Neural crest cell (in vitro differentiated cells): ENCODE measurements around the gene TRIP11. TPM values are rescaled to one million over a fixed set of nuclear protein-coding genes. Genes with fewer than 3 reads are reported as not detected.
A peak's percentile ranks its signal among the peaks of the same experiment; 100 is the strongest.

Source experiments
- DNase-seq: peaks from one replicate; pipeline ENCODE4 v3.0.0; 2021; ENCODE audit warnings: low read depth, mixed read lengths, low spot score
- H3K27ac Mint-ChIP-seq: one replicate; pipeline ENCODE4 v1.8.0; 2021; ENCODE audit warnings: mild to moderate bottlenecking, mixed read lengths; ENCODE audit not compliant: unreplicated experiment
- H3K27me3 Mint-ChIP-seq: 2 replicates; pipeline ENCODE4 v1.8.0; 2021; ENCODE audit warnings: low read depth, mild to moderate bottlenecking, mixed read lengths
- H3K36me3 Mint-ChIP-seq: 2 replicates; pipeline ENCODE4 v1.8.0; 2021; ENCODE audit warnings: low read depth, mild to moderate bottlenecking, mixed read lengths
- H3K4me1 Mint-ChIP-seq: 2 replicates; pipeline ENCODE4 v1.8.0; 2021; ENCODE audit warnings: mixed read lengths
- H3K4me3 Mint-ChIP-seq: one replicate; pipeline ENCODE4 v1.8.0; 2021; ENCODE audit warnings: mild to moderate bottlenecking, mixed read lengths
- H3K9me3 Mint-ChIP-seq: 2 replicates; pipeline ENCODE4 v1.8.0; 2021; ENCODE audit warnings: mixed read lengths
- CTCF ChIP-seq: fragments of 200-600 bp; sonication (generic); conservative IDR thresholded peaks from 2 replicates; pipeline ENCODE4 v1.5.0; 2021; ENCODE audit warnings: antibody characterized with exemption, mild to moderate bottlenecking
- total RNA-seq: library from RNA; stranded (reverse); gene quantifications from 2 replicates; pipeline ENCODE4 v1.2.1, GENCODE V29; 2021

Gene TRIP11
- total RNA-seq, 1 donor from 2014 or later, result 41.3 TPM

- Mint-ChIP-seq H3K9me3 (no peaks in the 10 kb centered on the region), H3K36me3 (no peaks in the 10 kb centered on the region), H3K4me3 (no peak overlapping the region), H3K27me3 (no peaks in the 10 kb centered on the region), H3K27ac (no peak overlapping the region), H3K4me1 (peaks cover 40% of the 10 kb centered on the region)
- DNase-seq, result no peak
- no peak for TF ChIP-seq CTCF
Measured at GRCh38 chr14:92041203-92041602, 1.3 kb upstream of the TRIP11 start.

GRCh38 chr14:92040431-92041051 lies 682 bp upstream of the TRIP11 start:
- H3K27ac Mint-ChIP-seq, result peak overlapping the region; percentile 99
- no peaks in the 10 kb centered on the region for H3K36me3 Mint-ChIP-seq
- no peak for TF ChIP-seq CTCF
- no peak for DNase-seq
- no peaks in the 10 kb centered on the region for H3K9me3 Mint-ChIP-seq
- H3K4me1 Mint-ChIP-seq, result peaks cover 40% of the 10 kb centered on the region
- H3K27me3 Mint-ChIP-seq, result no peaks in the 10 kb centered on the region
- H3K4me3 Mint-ChIP-seq, result peak overlapping the region; percentile 98

GRCh38 chr14:92039063-92039718 lies 668 bp downstream of the TRIP11 start:
- peak overlapping the region; percentile 99 for H3K27ac Mint-ChIP-seq
- no peaks in the 10 kb centered on the region for H3K9me3 Mint-ChIP-seq
- DNase-seq, result no peak
- no peaks in the 10 kb centered on the region for H3K36me3 Mint-ChIP-seq
- H3K4me3 Mint-ChIP-seq, result peak overlapping the region; percentile 98
- TF ChIP-seq CTCF, result no peak
- H3K27me3 Mint-ChIP-seq, result no peaks in the 10 kb centered on the region
- H3K4me1 Mint-ChIP-seq, result peaks cover 40% of the 10 kb centered on the region

GRCh38 chr14:92037989-92038388 lies 1.9 kb downstream of the TRIP11 start:
- Mint-ChIP-seq H3K9me3 (no peaks in the 10 kb centered on the region), H3K27ac (no peak overlapping the region), H3K27me3 (no peaks in the 10 kb centered on the region), H3K36me3 (peaks cover 7% of the 10 kb centered on the region), H3K4me1 (peaks cover 40% of the 10 kb centered on the region), H3K4me3 (peak overlapping the region; percentile 98)
- no peak for TF ChIP-seq CTCF
- no peak for DNase-seq

GRCh38 chr14:92035890-92036289 lies 4.0 kb downstream of the TRIP11 start:
- Mint-ChIP-seq H3K4me3 (peak overlapping the region; percentile 98), H3K27me3 (no peaks in the 10 kb centered on the region), H3K36me3 (peaks cover 7% of the 10 kb centered on the region), H3K27ac (no peak overlapping the region), H3K9me3 (no peaks in the 10 kb centered on the region), H3K4me1 (peaks cover 39% of the 10 kb centered on the region)
- no peak for DNase-seq
- TF ChIP-seq CTCF, result no peak
